ENCODE measurements around the gene PDE1C.

The PDE1C gene

GRCh38 chr7:31935124-31936054 lies 134.8 kb downstream of the PDE1C start:
- no peak for DNase-seq

GRCh38 chr7:31934551-31934950 lies 135.7 kb downstream of the PDE1C start:
- no peak for DNase-seq

- DNase-seq, result no peak
These were observed 136.7 kb downstream of the PDE1C start for GRCh38 chr7:31933481-31933880.

- DNase-seq, result no peak
These were observed 143.1 kb downstream of the PDE1C start for GRCh38 chr7:31926991-31927584.

- no peak for DNase-seq
These were observed 144.3 kb downstream of the PDE1C start for GRCh38 chr7:31925753-31926454.

GRCh38 chr7:31924251-31924650 lies 146.0 kb downstream of the PDE1C start:
- DNase-seq, result no peak

GRCh38 chr7:31922848-31923247 lies 147.4 kb downstream of the PDE1C start:
- no peak for DNase-seq

- no peak for DNase-seq
These were observed 149.2 kb downstream of the PDE1C start for GRCh38 chr7:31921047-31921446.

- DNase-seq, result no peak
These were observed 150.4 kb downstream of the PDE1C start for GRCh38 chr7:31919678-31920369.

GRCh38 chr7:31918706-31919393 lies 151.4 kb downstream of the PDE1C start:
- DNase-seq, result no peak

GRCh38 chr7:31917256-31917655 lies 153.0 kb downstream of the PDE1C start:
- DNase-seq, result no peak

GRCh38 chr7:31910191-31910590 lies 160.0 kb downstream of the PDE1C start:
- DNase-seq, result peak; percentile 61 to 68

- no peak for DNase-seq
These were observed 163.6 kb downstream of the PDE1C start for GRCh38 chr7:31906479-31907171.

GRCh38 chr7:31903962-31904361 lies 166.2 kb downstream of the PDE1C start:
- no peak for DNase-seq

GRCh38 chr7:31899356-31899927 lies 170.8 kb downstream of the PDE1C start:
- DNase-seq, result no peak

GRCh38 chr7:31896925-31897324 lies 173.3 kb downstream of the PDE1C start:
- DNase-seq, result no peak

- no peak for DNase-seq
These were observed 175.9 kb downstream of the PDE1C start for GRCh38 chr7:31894308-31894707.

GRCh38 chr7:31893365-31893764 lies 176.8 kb downstream of the PDE1C start:
- no peak for DNase-seq

GRCh38 chr7:31892099-31892829 lies 177.9 kb downstream of the PDE1C start:
- no peak for DNase-seq

- DNase-seq, result no peak
These were observed 179.4 kb downstream of the PDE1C start for GRCh38 chr7:31890766-31891165.

- DNase-seq, result no peak
These were observed 180.0 kb downstream of the PDE1C start for GRCh38 chr7:31890198-31890597.

All from NCI-H446 (cell line).